DND-41 (cell line): ENCODE measurements around the gene FBXO41.

Experiments
- ATAC-seq: fragments of 200-7000 bp; cut with Tn5 transposase; 3 replicates; pipeline ENCODE4 v1.9.1; 2021; ENCODE audit warnings: low read depth; ENCODE audit not compliant: insufficient read depth
- DNase-seq: peaks from one replicate; pipeline ENCODE4 v3.0.0-alpha.2; 2020
- H2AFZ ChIP-seq: 2 replicates; pipeline ENCODE4 v1.6.0; 2012; ENCODE audit warnings: low read depth, low read length
- H3K27ac ChIP-seq: 2 replicates; pipeline ENCODE4 v1.5.1; 2012; ENCODE audit warnings: low read length, inconsistent platforms
- H3K27me3 ChIP-seq: fragments of 200-600 bp; sonication (generic); 2 replicates; pipeline ENCODE4 v1.6.0; 2012; ENCODE audit warnings: low read length, mild to moderate bottlenecking, inconsistent platforms; ENCODE audit not compliant: insufficient read depth, poor library complexity
- H3K36me3 ChIP-seq: 2 replicates; pipeline ENCODE4 v1.5.1; 2012; ENCODE audit warnings: low read length, inconsistent platforms; ENCODE audit not compliant: insufficient read depth
- H3K4me1 ChIP-seq: 2 replicates; pipeline ENCODE4 v1.5.1; 2012; ENCODE audit warnings: mild to moderate bottlenecking, low read length; ENCODE audit not compliant: insufficient read depth
- H3K4me2 ChIP-seq: 2 replicates; pipeline ENCODE4 v1.6.0; 2012; ENCODE audit warnings: mild to moderate bottlenecking, moderate library complexity, low read length, inconsistent platforms; ENCODE audit not compliant: insufficient read depth
- H3K4me3 ChIP-seq, 2 experiments: fragments of 200-600 bp in 1 of 2; shearing (Covaris generic) in 1 of 2; 2 replicates each; pipeline ENCODE4 v1.5.1; 2012 to 2016; ENCODE audit warnings: inconsistent platforms in 2 of 2, low read length in 2 of 2, mild to moderate bottlenecking in 2 of 2, low read depth in 1 of 2, moderate library complexity in 1 of 2
- H3K79me2 ChIP-seq: 2 replicates; pipeline ENCODE4 v1.6.0; 2012; ENCODE audit warnings: low read length, inconsistent platforms; ENCODE audit not compliant: insufficient read depth
- H3K9ac ChIP-seq: 2 replicates; pipeline ENCODE4 v1.6.0; 2012; ENCODE audit warnings: low read depth, mild to moderate bottlenecking, inconsistent platforms, low read length, moderate library complexity
- H3K9me3 ChIP-seq: 2 replicates; pipeline ENCODE4 v1.5.1; 2012; ENCODE audit warnings: low read length, moderate library complexity, mild to moderate bottlenecking, inconsistent platforms; ENCODE audit not compliant: insufficient read depth, severe bottlenecking
- H4K20me1 ChIP-seq: 2 replicates; pipeline ENCODE4 v1.6.0; 2012; ENCODE audit warnings: low read length; ENCODE audit not compliant: insufficient read depth
- EZH2 ChIP-seq: IDR thresholded peaks from 3 replicates; pipeline ENCODE4 v1.6.1; 2012; ENCODE audit warnings: borderline replicate concordance, low read depth, mild to moderate bottlenecking, moderate library complexity, low read length, inconsistent platforms; ENCODE audit not compliant: severe bottlenecking
- TF ChIP-seq, protein P1 (sequence below): IDR thresholded peaks from 2 replicates; pipeline ENCODE4 v1.5.1; 2012; ENCODE audit warnings: borderline replicate concordance, low read length, moderate library complexity, mild to moderate bottlenecking; ENCODE audit not compliant: poor library complexity, severe bottlenecking; ENCODE audit errors: extremely low read depth

Gene FBXO41

DNA sequence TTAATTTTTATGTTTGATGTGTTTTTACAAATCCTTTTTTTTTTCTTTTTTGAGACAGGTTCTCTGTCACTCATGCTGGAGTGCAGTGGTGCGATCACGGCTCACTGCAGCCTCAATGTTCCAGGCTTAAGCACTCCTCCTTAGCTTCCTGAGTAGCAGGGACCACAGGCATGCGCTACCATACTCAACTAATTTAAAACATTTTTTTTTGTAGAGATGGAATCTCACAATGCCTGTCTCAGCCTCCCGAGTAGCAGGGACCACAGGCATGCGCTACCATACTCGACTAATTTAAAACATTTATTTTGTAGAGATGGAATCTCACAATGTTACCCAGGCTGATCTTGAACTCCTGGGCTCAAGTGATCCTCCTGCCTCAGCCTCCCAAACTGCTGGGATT is 78.7 kb downstream of the FBXO41 start:
- no peaks in the 10 kb centered on the region for H3K27me3 ChIP-seq
- no peaks in the 10 kb centered on the region for H3K9me3 ChIP-seq
- DNase-seq (no peak), ATAC-seq (no peak)
- no peaks in the 10 kb centered on the region for H3K4me1 ChIP-seq
- no peak overlapping the region for H3K4me3 ChIP-seq
- TF ChIP-seq, protein P1, sequence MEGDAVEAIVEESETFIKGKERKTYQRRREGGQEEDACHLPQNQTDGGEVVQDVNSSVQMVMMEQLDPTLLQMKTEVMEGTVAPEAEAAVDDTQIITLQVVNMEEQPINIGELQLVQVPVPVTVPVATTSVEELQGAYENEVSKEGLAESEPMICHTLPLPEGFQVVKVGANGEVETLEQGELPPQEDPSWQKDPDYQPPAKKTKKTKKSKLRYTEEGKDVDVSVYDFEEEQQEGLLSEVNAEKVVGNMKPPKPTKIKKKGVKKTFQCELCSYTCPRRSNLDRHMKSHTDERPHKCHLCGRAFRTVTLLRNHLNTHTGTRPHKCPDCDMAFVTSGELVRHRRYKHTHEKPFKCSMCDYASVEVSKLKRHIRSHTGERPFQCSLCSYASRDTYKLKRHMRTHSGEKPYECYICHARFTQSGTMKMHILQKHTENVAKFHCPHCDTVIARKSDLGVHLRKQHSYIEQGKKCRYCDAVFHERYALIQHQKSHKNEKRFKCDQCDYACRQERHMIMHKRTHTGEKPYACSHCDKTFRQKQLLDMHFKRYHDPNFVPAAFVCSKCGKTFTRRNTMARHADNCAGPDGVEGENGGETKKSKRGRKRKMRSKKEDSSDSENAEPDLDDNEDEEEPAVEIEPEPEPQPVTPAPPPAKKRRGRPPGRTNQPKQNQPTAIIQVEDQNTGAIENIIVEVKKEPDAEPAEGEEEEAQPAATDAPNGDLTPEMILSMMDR = no peak
- no peak for TF ChIP-seq EZH2
- no peaks in the 10 kb centered on the region for H4K20me1 ChIP-seq
- H2AFZ ChIP-seq = no peak overlapping the region
- H3K9ac ChIP-seq = no peak overlapping the region
- no peak overlapping the region for H3K4me2 ChIP-seq
- no peak overlapping the region for H3K27ac ChIP-seq
- no peaks in the 10 kb centered on the region for H3K79me2 ChIP-seq
- H3K36me3 ChIP-seq = no peaks in the 10 kb centered on the region
